Small intestine (tissue), 7 donors: Measurements from ENCODE around the gene DOCK1. TPM values are rescaled to one million over a fixed set of nuclear protein-coding genes. Genes with fewer than 3 reads are reported as not detected.

Experiments used
- DNase-seq, 2 donors: peaks; one replicate each; pipeline versions ENCODE4 v3.0.0 to v3.0.0-alpha.2; 2013
- FAIRE-seq: peaks from 2 replicates; lab custom pipeline; 2012; peaks lifted over from hg19 to GRCh38; lab: Jason Lieb, UNC
- H3K27ac ChIP-seq, 3 donors: one replicate each; pipeline ENCODE4 v1.5.1; 2013; ENCODE audit warnings: low read length in 2 of 3, mild to moderate bottlenecking in 2 of 3, control low read depth in 1 of 3, inconsistent platforms in 1 of 3, low read depth in 1 of 3, moderate library complexity in 1 of 3
- H3K27me3 ChIP-seq, 3 donors: one replicate each; pipeline ENCODE4 v1.6.1; 2013; ENCODE audit warnings: low read length in 3 of 3, inconsistent platforms in 1 of 3; ENCODE audit not compliant: control insufficient read depth in 3 of 3, insufficient read depth in 3 of 3
- H3K36me3 ChIP-seq, 3 donors: one replicate each; pipeline ENCODE4 v1.6.1; 2013; ENCODE audit warnings: low read length in 3 of 3, inconsistent platforms in 1 of 3, low read depth in 1 of 3, mild to moderate bottlenecking in 1 of 3, moderate library complexity in 1 of 3; ENCODE audit not compliant: control insufficient read depth in 3 of 3, insufficient read depth in 2 of 3
- H3K4me1 ChIP-seq, 3 donors: one replicate each; pipeline ENCODE4 v1.6.1; 2013; ENCODE audit warnings: low read length in 2 of 3, inconsistent platforms in 1 of 3, low read depth in 1 of 3, mild to moderate bottlenecking in 1 of 3, moderate library complexity in 1 of 3; ENCODE audit not compliant: control insufficient read depth in 3 of 3, insufficient read depth in 2 of 3
- H3K4me3 ChIP-seq, 3 donors: one replicate each; pipeline ENCODE4 v1.5.1; 2013; ENCODE audit warnings: low read length in 3 of 3, control low read depth in 1 of 3, inconsistent platforms in 1 of 3, low read depth in 1 of 3, mild to moderate bottlenecking in 1 of 3, moderate library complexity in 1 of 3
- H3K9me3 ChIP-seq, 2 donors: one replicate each; pipeline ENCODE4 v1.6.1; 2013; ENCODE audit warnings: low read depth in 1 of 2, low read length in 1 of 2; ENCODE audit not compliant: control insufficient read depth in 2 of 2, insufficient read depth in 1 of 2
- WGBS, 3 donors: extraction: QIAGEN DNeasy Blood & Tissue Kit; methylation state at CpG; one replicate each; pipeline ENCODE4 v1.1.7; 2013; 5-methylcytosine and 5-hydroxymethylcytosine counted together
- polyA plus RNA-seq, 4 donors: library from polyadenylated mRNA; stranded (reverse) in 3 of 4; unstranded in 1 of 4; fragments of 200-250 nt in 3 of 4; fragments of 120-200 nt in 1 of 4; gene quantifications; one replicate each; pipeline versions ENCODE4 v1.2.1 to v1.2.3, GENCODE V29; 2013
- donor health status: healthy with polysubstance abuse.
- donor health status: control.
- donor health status: control.
- donor health status: Bipolar disorder and iron deficiency.
- donor health status: healthy.

DOCK1 gene
- polyA plus RNA-seq, 4 donors = 16.8 to 27.0 (median 22.1) TPM

DNA sequence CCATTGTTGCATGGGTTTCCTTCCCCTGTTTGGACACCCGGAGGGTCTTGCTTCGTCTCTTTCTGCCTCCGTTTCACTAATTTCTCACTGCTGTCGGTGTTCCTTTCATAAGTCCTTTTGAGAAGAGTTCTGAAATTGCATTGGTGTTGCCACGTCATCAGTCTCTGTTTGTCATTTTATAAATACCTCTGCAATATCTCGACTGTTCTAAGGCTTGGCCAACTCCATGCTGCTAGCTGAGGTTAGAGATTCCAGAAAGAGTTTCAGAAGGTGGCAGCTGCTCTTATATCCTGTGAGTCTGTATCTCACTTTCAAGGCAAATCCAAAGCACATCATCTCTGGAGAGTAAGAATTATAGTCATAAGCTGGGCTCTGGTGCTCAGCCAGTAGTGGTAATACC lies 439.1 kb downstream of the DOCK1 start:
- Histone ChIP-seq H3K4me1 (no peaks in the 10 kb centered on the region), H3K36me3 (peaks cover 2 to 32% (median 3%) of the 10 kb centered on the region in 3 donors), H3K4me3 (no peak overlapping the region), H3K9me3 (no peaks in the 10 kb centered on the region), H3K27ac (no peak overlapping the region), H3K27me3 (no peaks in the 10 kb centered on the region)
- 91 to 95% (median 93%) methylated on average over 6 of the region's 6 CpGs for WGBS, 3 donors
- DNase-seq (no peak), FAIRE-seq (no peak)

GRCh38 chr10:127345231-127345965 lies 440.2 kb downstream of the DOCK1 start:
- Histone ChIP-seq H3K4me3 (no peak overlapping the region), H3K4me1 (no peaks in the 10 kb centered on the region), H3K9me3 (no peaks in the 10 kb centered on the region), H3K27ac (no peak overlapping the region), H3K36me3 (peaks cover 2 to 32% (median 3%) of the 10 kb centered on the region in 3 donors), H3K27me3 (no peaks in the 10 kb centered on the region)
- WGBS, 3 donors = 88 to 92% (median 92%) methylated on average over 17 of the region's 17 CpGs
- FAIRE-seq (no peak), DNase-seq (no peak)

GRCh38 chr10:127346604-127347003 lies 441.4 kb downstream of the DOCK1 start:
- FAIRE-seq = no peak
- Histone ChIP-seq H3K4me3 (no peak overlapping the region), H3K4me1 (no peaks in the 10 kb centered on the region), H3K27me3 (no peaks in the 10 kb centered on the region), H3K27ac (no peak overlapping the region), H3K36me3 (peaks cover under 1 to 30% (median 3%) of the 10 kb centered on the region in 3 donors), H3K9me3 (no peaks in the 10 kb centered on the region)
- 76 to 89% (median 81%) methylated on average over 11 of the region's 11 CpGs for WGBS, 3 donors
- no peak for DNase-seq

- Histone ChIP-seq H3K4me3 (no peak overlapping the region), H3K27me3 (no peaks in the 10 kb centered on the region), H3K4me1 (no peaks in the 10 kb centered on the region), H3K9me3 (no peaks in the 10 kb centered on the region), H3K36me3 (peaks cover 0 to 26% (median 3%) of the 10 kb centered on the region in 3 donors), H3K27ac (no peak overlapping the region)
- FAIRE-seq = no peak
- no peak for DNase-seq
- WGBS, 3 donors = 86 to 91% (median 89%) methylated on average over 23 of the region's 23 CpGs
These were observed 442.2 kb downstream of the DOCK1 start for GRCh38 chr10:127347202-127347959.

DNA sequence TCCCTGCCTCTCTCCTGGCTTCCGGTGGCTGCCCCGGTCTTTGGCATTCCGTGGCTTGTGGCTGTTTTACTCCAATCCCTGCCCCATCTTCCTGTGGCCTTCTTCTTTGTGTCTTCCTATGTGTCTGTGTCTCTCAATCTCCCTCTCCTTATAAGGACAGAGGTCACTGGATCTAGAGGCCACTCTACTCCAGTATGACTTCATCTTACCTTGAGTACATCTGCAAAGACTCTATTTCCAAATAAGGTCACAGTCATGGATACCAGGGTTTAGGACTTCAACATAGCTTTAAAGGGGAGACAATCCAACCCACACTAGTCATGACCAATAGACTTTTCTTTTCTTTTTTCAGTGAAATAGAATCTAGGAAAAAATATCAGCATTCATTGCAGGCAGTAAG lies 444.5 kb downstream of the DOCK1 start:
- no peaks in the 10 kb centered on the region for H3K4me1 ChIP-seq
- DNase-seq (no peak), FAIRE-seq (no peak)
- no peaks in the 10 kb centered on the region for H3K27me3 ChIP-seq
- no peak overlapping the region for H3K4me3 ChIP-seq
- 95 to 98% (median 97%) methylated on average over 3 of the region's 3 CpGs for WGBS, 3 donors
- H3K36me3 ChIP-seq = peaks cover 2 to 23% (median 3%) of the 10 kb centered on the region in 3 donors
- no peak overlapping the region for H3K27ac ChIP-seq
- no peaks in the 10 kb centered on the region for H3K9me3 ChIP-seq

DNA sequence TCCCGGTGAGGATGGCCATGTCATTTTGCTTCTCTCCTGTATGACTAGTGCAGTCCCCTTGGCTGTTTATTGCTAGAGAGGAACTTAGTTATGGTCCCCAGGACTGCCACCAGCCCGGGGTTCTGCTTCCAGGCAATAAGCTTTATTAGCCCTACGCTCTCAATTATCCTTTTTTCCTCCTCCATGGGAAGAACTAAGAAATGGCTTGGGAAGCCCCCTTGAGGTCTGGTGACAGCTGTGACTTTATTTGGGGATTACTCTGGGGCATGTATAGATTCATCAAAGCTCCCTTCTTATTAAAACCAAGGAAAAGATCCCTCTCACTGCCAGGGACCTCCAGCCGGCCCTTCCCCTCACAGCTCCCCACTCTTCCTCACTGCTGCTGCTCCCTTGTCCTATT lies 446.3 kb downstream of the DOCK1 start:
- H3K9me3 ChIP-seq = no peaks in the 10 kb centered on the region
- DNase-seq (no peak), FAIRE-seq (no peak)
- 89 to 90% (median 90%) methylated on average over 4 of the region's 4 CpGs for WGBS, 3 donors
- H3K4me3 ChIP-seq = no peak overlapping the region
- no peaks in the 10 kb centered on the region for H3K27me3 ChIP-seq
- H3K4me1 ChIP-seq = no peaks in the 10 kb centered on the region
- no peak overlapping the region for H3K27ac ChIP-seq
- H3K36me3 ChIP-seq = peaks cover 0 to 23% (median 2%) of the 10 kb centered on the region in 3 donors

- Histone ChIP-seq H3K27me3 (no peaks in the 10 kb centered on the region), H3K4me1 (no peaks in the 10 kb centered on the region), H3K36me3 (peaks cover 2 to 26% (median 2%) of the 10 kb centered on the region in 3 donors), H3K27ac (no peak overlapping the region), H3K9me3 (no peaks in the 10 kb centered on the region), H3K4me3 (no peak overlapping the region)
- 80 to 91% (median 86%) methylated on average over 13 of the region's 13 CpGs for WGBS, 3 donors
- DNase-seq = no peak
- no peak for FAIRE-seq
These were observed 448.3 kb downstream of the DOCK1 start for GRCh38 chr10:127353544-127353943.

DNA sequence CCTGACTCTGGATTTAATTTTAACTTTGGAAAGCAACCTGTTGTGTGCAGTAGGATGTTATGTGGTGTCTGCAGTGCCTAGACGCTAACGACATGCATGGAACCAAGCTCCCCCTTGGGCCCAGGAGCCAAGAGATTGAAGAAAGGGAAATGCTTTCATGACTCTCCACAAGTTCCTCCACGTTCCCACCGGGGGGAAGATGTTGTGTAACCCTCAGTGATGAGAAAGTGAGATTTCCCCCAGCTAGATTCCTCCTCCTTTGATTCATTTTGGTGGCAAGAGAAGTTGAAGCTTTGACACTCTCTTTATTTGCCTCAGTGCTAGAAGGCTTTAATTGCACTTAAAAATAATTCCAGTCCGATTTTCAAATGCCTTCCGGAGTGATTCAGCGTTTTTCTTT lies 449.0 kb downstream of the DOCK1 start:
- Histone ChIP-seq H3K4me1 (no peaks in the 10 kb centered on the region), H3K4me3 (no peak overlapping the region), H3K27me3 (no peaks in the 10 kb centered on the region), H3K9me3 (no peaks in the 10 kb centered on the region), H3K36me3 (peaks cover 2 to 26% (median 2%) of the 10 kb centered on the region in 3 donors), H3K27ac (no peak overlapping the region)
- DNase-seq = no peak
- 66 to 87% (median 78%) methylated on average over 7 of the region's 7 CpGs for WGBS, 3 donors
- no peak for FAIRE-seq
